ENCODE data around the gene IL21R.
"Not testable (repeated sequence)": the region's sequence is repeated elsewhere in the genome, so short reads cannot be mapped to it uniquely, and the experiment has no call there.

The IL21R gene

DNA sequence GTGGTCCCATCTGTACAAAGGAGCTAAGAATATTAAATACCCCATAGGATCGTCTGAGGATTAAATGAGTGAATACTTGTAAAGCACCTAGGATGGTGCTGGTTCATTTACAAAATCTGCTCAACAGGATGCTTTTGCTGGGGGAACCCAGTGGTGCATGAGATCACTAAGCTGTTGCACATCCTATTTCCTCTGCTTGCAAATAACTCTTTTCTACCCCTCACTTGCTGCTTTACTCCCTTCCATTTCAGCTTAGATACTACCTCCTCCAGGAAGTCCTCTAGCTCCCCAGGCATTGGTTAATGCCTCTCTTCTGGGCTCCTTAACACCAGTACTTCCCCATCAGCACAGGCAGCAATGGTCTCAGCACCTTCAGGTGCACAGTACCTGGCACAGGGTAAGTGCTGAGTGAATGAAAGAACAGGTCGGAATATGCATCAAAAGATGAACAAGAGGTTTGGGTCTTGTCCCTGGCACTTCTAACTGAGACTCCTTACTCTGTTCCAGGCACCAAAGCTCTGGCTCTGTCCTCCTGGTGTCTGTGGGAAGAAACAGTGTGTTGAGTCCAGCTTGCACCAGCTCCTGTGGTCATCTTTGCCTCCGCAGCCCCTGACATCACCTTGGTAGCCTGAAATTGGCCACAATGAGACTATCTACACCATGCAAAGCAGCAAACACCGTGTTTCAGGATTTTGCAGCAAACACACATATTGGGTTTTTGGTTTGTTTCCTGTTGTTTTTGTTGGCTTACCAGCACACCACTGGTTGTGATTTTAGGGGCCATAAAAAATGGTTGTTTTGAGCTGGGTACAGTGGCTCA is 24.1 kb upstream of the IL21R start:
- peak in 3 of 6 experiments; percentile 36 to 61 (median 44) for DNase-seq

DNA sequence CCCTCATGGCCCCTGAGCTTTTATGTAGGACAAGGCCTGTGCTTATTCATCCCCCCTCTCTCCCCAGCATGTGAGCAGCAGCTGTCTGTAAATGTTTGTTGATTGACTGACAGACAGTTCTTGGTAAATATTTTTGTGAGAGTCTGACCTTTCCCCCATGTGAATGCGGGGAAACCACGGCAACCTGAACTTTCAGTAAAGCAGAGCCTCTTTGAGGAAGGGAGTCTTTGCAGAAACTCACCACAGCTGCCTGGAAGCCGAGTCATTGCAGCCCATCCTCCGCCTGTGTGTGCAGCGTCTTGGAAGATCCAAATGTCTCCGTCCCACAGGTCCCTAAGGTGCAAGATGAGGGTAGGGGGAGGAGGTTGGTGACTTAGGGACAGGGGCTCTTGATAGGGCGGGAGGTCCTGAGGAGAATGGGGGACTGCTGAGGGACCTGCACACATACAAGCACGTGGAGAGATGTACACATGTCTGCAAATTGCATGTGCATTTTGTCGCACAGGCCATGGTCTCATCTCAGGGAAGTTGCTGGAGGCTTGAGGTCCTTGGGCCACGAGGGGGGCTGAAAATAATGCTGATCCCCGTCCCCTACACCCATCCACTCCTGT is 23.0 kb upstream of the IL21R start:
- DNase-seq: no peak

DNA sequence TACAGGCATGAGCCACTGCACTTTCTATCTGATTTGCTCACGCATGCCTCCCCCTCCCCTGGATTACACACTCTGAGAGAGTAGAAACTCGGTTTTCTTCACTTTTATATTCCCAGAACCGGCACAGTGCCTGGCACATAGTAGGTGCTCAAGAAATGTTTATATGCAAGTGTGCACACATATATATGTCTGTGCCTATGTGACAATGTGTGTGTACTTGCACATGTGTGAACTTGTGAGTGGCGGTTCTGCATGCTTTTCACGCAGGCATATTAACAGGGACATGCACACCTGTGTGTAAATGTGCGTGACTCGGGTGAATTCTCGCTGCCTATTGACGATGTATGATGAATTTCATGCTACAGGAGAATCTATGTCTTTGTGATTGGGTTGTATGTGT is 22.1 kb upstream of the IL21R start:
- no peak for DNase-seq

DNA sequence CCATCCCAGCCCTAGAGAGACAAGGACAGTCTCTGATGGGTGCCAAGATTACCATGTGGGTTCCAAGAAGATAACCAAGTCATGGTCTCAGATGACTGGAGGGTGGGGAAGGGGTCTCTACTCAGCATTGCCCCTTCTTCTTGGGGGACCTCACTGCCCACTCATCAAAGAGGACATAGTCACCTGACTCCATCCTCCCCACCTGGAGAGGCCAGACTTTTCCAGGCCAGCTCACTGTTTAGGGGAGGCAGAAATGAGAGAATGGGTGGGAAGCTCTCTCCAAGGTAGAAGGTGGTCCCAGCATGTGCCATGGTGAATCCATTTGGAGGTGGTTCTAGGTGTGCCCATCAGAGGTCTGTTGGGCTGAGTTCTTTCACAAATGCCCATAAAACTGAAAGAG is 20.7 kb upstream of the IL21R start:
- no peak for DNase-seq

DNA sequence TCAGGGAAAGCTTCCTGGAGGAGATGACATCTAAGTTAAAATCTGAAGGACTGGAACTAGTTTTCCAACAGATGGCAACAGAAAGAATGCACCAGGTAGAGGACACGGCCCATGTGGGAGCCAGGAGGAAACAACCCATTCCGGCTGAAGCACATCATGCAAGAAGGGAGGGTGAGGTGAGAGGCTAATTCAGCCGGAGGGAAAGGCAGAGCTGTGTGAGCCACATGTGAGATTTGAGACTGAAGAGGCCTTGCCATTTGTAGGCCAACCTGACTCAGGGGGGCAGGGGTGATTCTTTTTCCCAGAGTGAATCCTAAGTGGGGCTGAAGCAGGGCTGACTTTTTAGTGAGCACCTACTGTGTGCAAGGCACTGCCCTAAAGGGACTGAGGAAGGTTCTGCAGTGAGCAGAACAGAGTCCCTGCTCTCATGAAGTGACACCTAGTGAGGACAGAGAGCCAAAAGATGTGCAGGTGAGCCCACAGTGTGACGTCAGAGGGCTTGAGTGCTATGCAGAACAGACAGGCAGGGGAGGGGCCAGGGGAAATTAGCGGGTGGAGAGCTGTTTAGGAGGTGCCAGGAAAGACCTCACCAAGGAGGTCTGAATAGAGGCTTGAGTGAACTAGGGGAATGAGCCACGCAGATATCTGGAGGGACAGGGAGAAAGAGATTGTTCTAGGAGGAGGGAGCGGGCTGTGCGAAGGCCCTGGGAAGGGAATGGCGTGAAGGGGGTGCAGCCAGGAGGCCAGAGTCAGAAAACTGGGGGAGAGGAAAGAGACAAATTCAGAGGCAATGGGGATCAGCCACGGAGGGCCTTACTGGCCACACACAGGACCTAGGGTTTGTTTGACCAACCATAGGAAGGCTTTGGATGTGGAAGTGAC is 19.8 kb upstream of the IL21R start:
- DNase-seq: no peak

DNA sequence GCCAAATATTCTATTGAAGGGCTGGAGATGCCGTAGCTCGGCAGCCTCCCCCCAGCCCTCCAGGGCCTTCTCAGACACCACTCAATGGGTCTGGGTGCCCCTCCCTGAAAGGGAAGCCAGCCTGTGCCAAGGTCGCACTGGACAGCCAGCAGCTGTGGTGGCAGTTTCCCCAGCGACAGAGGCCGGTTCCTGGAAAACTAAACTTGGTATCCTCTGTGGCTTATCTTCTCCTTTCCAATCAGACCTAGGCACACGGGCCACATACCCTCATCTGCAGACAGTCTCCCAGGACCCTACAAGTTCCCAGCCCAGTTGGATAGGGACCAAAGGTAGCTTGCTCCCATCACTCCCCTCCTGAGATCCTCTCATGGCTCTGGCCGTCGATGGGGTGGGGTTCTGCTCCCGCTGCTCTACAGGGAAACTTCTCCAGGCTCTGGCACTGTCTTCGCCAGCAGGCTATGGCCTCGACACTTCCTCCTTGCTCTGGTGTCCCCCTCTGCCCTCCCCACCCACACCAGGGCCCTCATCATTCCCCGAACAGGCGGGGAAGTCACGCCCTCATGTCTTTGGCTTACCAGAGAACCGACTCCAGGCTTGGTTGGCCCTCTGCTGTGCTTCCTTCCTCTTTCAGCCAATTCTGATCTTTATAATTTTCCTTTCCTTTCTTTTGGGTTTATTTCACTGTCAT is 18.3 kb upstream of the IL21R start:
- DNase-seq: no peak

DNA sequence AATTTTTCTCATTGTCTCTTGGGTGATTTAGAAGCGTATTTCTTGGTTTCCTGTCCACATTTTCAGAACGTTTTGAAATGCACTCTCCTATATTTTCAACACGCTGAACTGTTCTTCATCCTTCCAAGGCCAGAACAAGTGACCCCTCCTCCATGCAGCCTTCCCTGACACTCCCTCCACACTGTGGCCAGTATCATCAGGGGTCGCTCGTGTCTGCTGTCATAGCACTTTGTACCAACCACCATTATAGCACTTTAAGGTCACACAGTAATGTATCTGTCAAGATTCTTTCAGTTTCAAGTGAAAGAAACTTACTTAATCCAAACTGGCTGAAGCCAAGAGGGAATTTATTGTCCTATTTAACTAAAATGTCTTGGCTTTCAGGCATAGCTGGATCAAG is 17.5 kb upstream of the IL21R start:
- no peak for DNase-seq

DNA sequence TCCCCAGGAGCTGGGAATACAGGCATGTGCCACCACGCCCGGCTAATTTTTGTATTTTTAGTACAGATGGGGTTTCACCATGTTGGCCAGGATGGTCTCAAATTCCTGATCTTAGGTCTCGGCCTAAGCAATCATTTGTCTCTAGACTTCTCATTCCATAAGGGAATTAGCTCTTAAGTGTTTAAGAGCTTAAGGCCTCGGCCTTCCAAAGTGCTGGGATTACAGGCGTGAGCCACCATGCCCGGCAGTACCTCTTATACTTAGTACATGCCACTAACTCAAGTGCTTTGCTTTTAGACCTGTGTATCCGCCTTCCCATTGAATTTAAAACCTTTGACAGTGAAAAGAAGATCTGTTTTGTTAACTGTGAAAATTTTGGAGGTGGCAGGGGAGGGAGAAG is 16.6 kb upstream of the IL21R start:
- no peak for DNase-seq

DNA sequence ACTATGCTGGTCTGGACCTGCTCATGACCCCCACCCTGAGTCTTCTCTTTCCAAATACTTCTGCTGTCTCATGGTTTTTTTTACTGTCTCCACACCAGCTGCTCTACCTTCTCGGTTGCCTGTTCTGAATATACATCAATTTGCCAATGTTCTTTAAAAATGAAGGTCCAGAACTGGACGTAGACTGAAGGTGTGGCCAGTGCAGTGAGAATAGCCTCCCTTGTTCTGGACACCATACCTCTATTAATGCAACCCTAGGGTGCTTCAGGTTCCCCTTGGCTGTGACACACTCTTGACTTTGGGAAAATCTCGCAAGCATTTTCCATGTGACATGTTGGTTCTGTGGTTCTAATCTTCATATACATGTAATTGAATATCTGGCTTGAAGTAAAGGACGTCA is 15.3 kb upstream of the IL21R start:
- no peak for DNase-seq

DNA sequence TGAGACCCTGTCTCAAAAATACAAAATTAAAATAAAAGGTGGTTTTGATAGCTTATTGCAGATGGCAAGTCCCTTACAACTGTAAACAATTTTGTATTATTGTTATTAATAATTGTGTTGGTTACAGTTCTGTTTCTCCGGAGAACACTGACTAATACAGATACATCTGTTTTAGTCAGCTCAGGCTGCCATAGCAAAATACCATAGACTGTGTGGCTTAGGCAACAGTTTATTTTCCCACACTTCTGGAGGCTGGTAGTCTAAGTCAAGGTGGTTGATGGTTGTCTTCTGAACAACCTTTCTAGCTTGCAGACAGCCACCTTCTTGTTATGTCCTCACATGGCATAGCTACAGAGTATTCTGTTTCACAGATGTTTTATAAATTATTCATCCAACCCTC is 14.2 kb upstream of the IL21R start:
- DNase-seq: no peak

DNA sequence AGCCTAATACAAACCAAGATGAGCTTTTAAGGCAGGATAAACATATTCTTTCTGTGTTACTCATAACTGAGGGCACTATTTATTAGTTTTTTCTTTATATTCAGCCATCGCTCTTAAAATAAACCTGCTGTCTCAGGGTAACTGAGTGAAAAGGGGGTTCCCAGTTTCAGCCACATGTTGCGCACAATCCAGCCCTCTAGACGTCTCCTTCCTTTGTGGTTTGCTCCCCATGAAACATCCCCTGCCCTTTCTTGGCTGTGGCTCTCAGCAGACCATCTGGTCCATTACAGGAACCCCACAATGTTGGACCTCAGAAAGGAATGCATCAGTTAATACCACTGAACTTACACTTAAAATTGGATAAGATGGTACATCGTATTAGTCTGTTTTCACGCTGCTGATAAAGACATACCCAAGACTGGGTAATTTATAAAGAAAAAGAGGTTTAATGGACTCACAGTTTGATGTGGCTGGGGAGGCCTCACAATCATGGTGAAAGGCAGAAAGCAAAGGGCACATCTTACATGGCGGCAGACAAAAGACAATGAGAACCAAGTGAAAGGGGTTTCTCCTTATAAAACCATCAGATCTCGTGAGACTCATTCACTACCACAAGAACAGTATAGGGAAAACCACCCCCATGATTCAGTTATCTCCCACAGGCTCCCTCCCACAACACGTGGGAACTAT is 12.6 kb upstream of the IL21R start:
- DNase-seq: no peak

DNA sequence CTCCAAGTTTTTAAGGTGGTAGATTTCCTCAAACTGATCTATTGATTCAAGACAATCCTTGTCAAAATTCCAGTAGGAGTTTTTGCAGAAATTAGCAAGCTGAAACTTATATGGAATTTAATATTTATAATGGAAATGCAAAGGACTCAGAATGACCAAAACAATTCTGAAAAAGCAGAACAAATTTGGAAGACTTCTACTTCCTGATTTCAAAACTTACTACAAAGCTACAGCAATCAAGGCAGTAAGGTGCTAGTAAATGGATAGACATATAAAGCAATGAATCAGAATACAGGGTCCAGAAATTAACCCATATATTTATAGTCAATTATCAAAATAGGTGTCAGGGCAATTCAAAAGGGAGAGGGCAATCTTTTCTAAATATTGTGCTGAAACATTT is 11.8 kb upstream of the IL21R start:
- DNase-seq: no peak

DNA sequence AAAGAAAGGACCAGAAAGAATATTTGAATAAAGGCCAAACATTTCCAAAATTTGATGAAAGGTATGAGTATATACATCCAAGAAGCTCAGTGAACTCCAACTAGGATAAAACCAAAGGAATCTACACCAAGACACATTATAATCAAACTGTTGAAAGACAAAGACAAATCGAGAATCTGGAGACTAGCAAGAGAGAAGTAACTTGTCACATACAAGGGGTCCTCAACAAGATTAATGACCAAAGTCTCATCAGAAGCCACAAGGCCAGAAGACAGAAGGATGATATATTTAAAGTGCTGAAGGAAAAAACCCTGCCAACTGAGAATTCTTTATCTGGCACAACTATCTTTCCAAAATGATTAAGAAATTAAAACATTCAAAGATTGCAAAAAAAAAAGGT is 9.3 kb upstream of the IL21R start:
- no peak for DNase-seq

DNA sequence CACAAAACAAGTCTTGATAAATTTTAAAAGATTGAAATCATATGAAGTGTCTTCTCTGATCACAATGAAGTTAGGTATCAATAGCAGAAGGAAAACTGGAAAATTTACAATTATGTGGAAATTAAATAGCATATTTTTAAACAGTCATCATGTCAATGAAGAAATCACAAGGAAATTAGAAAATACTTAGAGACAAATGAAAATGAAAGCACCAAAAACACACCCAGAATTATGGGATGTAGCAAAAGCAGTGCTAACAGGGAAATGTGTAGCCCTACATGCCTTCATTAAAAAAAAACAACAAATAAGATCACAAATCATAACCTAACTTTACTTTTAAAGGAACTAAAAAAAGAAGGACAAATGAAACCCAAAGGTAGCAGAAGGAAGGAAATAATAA is 7.5 kb upstream of the IL21R start:
- no peak for DNase-seq

DNA sequence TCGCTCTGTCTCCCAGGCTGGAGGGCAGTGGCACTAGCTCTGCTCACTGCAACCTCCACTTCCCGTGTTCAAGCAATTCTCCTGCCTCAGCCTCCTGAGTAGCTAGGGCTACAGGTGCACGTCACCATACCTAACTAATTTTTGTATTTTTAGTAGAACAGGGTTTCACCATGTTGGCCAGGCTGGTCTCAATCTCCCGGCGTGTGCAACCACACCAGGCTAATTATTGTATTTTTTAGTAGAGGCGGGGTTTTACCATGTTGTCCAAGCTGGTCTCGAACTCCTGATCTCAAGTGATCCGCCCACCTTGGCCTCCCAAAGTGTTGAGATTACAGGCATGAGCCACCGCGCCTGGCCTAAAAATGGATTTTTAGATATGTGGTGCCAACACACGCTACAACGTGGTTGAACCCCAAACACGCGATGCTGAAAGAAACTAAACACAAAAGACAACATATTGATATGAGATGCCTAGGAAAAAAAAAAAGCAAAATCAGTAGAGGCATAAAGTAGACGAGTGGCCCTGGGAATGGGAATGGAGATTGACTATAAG is 3.6 kb upstream of the IL21R start:
- DNase-seq: not testable (repeated sequence)

DNA sequence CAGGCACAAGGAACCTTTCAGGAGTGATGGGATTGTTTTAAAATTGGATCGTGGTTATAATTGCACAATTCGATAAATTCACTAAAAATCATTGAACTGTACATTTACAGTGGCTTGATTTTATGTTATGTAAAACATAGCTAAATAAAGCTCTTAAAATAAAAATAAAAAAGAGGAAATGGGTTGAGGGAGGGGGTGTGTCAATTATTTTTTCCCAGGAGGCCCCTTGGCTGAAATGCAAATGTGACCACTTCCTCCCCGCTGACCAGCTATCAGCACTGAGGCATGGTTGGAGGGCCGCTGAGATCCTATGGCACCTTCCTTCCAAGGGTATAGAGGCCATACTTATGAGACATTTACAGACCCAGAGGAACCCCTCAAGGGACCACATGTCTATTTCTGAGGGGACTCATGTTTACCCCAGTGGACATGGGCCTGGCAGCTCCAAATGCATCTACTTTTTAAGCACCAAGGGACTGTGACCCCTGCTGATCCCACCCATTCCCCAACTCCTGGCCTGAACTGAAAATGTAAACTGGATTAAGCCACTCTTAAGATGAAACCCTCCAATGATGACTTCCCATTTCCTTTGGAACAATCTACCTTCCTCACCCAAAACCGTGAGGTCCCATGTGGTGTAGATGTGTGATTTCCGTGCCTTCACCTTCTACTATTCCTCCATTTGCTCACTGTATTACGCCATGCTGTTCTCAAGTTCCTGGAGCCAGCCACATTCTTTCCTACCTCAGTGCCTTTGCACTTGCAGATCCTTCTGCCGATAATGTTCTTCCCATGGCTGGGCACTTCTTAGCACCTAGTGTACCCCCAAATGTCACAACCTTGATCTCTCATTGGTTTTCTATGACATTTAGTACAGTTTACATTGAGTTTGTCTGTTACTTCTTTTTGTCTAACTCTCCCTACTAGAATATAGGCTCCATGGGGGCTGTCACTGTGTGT is 2.8 kb upstream of the IL21R start:
- no peak for DNase-seq

DNA sequence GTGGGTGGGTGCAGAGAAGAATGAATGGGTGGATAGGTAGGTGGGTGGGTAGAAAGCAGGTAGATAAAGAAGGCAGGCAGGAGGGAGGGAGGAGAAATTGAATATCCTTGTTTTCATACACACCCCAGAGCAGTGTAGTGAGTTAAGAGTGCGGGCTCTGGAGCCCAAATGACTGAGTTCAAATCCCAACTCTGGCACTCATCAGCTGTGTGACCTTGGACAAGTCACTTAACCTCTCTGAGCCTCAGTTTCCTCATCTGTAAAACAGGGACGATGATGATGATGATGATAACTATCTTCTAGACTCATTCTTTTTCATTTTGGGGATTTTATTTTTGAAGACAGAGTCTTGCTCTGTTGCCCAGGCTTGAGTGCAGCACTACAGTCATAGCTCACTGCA is 2.0 kb upstream of the IL21R start:
- DNase-seq: no peak

DNA sequence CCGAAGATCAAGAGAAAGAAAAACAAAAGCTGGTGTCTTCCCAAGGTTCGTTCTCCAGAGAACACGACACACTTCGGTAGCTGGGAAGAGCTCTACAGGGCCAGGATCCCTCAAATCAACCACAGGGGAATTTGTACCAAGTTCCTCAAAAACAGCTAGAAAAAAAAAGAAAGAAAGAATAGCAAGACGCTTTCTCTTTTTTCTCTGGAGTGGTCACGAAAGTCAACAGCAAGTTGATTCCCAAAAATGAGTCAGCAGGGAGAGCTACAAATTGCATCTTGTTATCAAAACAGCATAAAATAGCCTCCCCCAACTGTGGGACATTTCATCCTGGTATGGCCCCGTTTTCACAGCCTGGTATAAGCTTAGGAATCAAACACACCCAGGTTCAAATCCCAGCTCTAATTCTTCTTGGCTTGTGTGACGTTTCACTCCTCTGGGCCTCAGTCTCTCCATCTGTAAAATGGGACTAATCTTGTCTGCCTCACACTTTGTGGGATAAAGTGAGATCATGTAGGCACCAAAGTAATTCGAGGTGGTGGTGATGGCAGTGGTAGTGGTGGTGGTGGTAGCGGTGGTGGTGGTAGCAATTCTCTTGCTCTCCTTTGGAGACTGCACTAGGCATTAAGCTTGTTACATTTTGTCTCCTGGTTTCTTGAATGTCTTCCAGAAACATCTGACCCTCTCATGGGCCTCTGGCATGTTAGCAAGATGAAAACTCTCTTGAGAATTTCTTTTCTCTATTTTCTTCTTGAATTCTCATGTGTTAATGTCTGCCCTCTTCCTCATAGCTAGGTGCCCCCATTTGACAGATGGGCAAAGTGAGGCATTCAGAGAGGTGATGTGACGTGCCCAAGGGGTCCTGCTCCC is 988 bp upstream of the IL21R start:
- no peak for DNase-seq

DNA sequence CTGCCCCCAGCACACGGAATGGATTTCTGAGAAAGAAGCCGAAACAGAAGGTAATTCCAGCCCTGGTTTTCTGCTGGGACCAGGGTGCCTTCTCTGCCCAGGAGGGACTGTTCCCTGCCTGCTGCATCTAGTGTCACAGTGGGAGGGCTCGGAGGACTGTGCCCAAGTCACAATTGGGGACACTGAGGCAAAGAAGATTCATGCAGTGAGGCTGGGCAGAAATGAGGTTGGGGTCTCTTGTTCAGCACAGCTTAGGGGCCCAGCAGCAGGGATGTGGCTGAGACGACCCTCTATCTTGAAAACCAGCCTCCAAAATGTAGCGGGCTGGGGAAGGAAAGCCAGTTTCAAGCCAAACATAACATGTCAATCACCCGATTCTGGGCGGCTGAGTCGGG is 592 bp downstream of the IL21R start:
- DNase-seq: peak in 2 of 6 experiments; percentile 38 to 46
